GM21526 (cell line): ENCODE measurements around the gene FBXL7.

Experiments used
- ATAC-seq: cut with Tn5 transposase; IDR thresholded peaks from one replicate; pipeline ENCODE4 v1.9.1; 2021; ENCODE audit warnings: moderate library complexity; ENCODE audit not compliant: unreplicated experiment, low FRiP score

The FBXL7 gene

DNA sequence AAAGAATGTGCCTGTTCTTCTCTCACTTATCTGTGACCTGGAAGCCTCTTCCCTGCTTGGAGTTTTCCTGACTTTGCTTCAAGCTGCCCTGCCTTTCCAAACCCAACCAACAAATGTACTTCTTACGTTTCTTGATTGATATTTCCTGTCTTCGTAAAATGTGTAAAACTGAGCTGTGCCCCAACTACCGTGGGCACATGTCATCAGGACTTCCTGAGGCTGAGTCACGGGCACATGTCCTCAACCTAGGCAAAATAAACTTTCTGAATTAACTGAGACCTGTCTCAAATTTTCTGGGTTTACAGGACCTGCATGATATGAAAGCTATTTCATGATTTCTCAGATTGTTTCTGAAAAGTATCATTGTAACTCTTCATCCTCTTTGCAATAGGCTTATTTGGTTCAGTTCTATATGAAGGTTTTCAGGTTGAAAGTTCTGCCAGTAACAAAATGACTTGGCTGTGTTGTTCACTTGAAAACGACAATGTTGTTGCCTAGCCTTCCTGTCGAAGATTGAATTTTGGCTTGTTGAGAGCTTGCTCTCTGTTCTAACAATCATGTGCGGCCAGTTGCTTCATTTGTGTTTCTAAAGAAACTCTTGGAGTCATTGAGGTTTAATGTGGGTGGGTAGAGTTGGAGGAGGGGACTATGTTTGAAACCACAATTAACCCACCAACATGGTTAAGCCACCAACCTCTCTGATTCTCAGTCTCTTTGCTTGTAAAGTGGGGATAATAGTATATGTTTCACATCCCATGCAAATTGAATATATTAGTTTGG is 145.6 kb downstream of the FBXL7 start:
- ATAC-seq, result no peak

DNA sequence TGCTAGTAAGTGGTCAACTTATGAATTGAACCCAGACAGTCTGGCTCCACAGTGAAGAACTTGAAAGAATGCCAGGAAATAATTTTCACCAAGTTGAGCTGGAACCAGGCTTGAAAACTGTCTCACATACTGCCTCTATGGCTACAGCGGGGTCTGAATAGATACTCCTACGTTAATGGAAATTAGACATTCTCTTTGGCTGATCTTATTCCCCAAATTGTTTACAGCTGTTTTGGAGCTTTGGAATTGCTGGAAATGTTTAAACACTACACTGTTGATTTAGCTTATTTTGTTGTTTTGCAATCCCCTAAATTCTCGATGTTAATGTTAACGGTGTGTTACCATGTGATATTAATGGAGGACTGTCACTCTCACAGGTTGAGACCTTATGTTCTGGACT is 146.4 kb downstream of the FBXL7 start:
- no peak for ATAC-seq

DNA sequence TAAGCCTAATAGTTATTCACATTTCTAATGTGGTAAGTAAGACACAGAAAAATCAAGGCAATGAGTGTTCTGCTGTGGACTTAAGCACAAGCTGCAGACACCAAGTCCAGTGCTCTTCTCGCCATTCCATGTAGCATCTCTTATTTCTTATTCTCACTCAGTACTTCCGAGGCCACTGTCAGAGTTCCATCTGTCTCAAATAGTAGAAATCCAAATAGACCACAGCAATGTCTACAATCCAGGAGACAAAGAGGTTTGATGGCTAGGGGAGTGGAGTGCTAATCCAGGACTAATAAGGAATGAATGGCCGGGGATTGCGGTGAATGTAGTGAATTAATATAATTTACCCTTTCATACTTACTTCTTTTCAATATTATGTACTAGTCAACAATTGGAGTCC is 147.3 kb downstream of the FBXL7 start:
- no peak for ATAC-seq

DNA sequence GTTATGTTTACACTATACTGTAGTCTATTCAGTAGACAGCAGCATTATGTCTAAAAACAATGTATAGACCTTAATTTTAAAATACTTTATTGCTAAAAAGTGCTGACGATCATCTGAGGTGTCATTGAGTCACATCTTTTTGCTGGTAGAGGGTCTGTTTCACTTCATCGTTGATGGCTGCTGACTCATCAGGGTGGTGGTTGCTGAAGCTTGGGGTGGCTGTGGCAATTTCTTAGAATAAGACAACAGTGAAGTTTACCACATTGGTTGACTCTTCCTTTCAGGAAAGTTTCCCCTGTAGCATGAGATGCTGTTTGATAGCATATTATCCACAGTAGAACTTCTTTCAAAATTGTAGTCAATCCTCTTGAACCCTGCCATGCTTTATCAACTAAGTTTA is 150.3 kb downstream of the FBXL7 start:
- ATAC-seq, result no peak

DNA sequence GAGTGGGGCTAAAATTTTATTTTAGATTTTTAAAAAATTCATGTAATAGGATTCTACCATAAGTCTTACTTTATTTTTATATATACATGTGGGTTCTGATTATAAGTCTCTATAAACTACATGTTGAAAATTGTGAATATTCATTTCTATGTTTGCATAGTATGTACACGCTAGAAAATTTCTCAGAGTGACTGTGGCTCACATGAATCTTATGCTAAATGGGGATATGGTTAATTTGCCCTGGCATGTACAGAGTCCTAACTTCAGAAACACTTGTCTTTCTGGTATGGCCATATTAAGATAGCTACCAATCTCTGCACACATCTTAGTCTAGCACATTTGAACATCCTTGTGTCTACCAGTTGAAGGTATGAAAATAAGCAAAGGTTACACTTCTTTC is 154.8 kb downstream of the FBXL7 start:
- no peak for ATAC-seq

DNA sequence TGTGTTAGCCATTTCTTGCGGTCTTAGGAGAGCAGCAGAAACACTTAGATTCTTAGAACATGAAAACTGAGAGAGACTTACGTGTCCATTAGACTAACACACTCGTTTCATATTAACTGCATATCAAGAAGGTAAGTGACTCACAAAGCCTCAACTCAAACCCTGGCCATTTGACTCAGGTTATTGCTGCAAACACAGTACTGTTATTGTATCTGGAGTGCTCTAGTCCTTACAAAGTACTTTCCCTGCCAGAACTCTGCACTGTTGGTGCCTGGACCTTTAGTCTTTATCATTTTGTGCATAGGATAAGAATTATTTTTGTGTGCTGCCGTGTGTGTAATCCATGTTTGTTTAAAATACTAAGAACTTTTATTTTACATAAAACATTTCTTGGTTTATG is 155.7 kb downstream of the FBXL7 start:
- no peak for ATAC-seq

DNA sequence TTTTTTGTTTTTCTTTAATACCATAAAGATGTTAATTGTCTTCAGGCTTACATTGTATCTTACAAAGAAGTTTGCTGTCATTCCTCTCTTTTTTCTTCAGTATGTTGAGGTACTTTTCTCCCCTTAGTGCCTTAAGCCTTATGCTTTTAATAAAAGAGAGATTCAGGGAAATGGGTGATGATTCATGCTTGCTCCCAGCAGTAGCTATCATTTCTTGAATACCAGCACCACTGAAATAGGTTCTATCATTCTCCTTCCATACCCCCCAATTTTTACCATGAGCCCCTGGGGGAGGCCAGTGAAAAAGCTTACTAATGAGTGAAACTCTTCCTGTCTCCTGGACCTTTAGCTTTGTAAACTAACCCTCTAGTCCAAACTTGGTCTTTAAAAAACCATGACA is 165.0 kb downstream of the FBXL7 start:
- no peak for ATAC-seq

DNA sequence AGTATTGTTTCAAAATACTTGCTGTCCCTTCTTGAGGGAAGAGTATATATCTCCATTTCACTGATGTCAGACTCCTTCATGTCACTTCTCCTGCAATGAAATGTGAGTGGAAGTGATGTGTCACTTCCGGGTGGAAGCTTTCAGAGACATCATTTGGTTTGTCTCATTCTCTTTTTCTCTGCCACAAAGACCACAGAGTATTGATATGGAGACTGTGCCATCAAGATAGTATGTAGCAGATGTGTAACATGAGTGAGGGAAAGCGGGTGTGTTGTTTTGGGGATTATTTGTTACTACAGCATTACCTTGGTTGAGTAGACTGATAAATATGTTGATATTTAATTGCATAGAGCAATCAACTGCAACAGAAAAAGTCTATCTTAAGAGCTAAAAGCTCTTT is 169.8 kb downstream of the FBXL7 start:
- ATAC-seq, result no peak

DNA sequence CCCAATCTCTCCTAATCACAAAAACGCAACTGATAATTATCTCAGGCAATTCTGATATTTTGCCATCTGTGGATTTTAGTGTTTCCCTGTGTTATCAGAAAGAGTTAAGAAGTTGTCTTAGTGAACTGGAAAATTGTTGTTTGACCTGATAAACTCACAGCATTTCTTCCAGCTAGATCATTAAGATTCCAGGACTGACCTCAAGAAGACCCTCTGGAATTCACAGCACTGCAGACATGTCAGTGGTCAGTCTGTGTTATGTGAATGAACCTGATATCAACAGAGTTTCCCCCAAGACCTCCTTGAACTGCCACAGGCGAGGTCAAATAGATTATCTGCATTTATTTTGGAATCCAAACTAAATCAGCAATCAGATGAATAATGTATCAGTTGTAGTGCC is 174.7 kb downstream of the FBXL7 start:
- ATAC-seq, result no peak

DNA sequence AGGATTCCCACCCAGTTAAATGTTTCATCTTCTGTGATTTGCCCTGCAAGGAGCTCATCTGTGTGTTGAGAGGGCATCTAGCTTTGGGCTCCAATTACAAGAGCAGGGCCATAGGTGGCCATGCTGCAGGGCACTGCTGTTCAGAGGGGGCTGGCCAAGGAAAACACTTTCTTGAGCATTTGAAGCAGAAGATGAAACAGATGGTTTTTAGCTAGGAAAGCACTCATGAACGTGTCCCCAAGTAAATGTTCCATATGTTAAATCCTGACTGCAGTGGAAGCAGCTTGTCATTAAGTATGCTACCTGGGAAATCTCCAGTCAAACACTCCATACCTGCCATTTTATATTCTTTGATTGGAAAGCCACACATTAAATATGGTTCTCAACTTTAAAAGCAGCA is 176.6 kb downstream of the FBXL7 start:
- ATAC-seq, result no peak

DNA sequence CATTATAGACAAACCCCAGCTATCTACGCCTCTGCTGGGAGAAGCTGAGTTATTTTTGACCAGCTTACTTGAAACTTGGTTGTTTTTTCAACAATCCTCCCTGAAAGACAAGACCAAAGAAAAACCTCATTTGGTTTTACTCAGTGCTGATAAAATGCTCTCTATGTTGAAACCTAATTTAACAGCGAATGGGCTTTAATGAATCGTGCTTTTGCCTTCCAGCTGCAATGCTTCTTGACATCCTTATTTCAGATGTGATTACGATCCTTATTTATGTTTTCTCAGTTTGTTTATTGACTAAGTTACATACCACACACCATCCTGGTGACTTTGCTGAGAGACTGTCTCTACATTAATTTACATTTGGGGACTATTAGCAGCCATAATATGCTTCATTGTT is 179.2 kb downstream of the FBXL7 start:
- no peak for ATAC-seq

DNA sequence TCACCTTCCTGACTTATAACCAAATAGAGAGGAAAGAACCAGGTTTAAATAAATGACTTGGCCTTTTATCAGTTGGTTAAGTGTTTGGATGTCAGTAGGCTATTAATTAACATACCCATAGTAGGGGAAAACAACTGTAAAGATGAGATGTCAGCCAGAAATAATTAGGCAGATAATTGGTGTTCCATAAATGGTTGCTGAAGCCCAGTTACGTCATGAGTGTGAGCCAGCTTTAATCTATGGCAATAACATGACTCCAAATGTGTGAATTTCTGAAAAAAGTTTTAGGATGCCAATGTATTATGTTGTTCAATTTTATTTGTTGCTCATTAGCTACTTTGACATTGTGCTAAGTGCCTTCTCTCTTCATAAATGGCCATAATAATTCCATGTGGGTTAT is 180.5 kb downstream of the FBXL7 start:
- ATAC-seq, result no peak

DNA sequence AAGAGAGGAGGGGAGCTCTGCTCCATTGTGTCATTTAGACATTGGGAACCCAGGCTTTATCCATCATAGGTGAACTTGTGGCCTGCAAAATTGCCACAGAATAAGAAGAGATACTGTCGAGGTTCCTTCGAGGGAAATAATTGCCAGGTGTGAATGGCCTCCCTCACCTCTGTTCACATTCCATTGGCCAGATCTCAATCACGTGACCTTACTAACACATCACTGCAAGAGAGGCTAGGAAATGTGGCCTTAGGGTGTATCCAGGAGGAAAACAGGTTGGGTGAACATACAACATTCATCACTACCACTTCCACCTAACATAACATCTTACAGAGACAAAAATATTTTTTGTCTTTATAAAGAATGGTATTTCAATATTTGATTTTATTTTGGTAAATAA is 182.1 kb downstream of the FBXL7 start:
- no peak for ATAC-seq

DNA sequence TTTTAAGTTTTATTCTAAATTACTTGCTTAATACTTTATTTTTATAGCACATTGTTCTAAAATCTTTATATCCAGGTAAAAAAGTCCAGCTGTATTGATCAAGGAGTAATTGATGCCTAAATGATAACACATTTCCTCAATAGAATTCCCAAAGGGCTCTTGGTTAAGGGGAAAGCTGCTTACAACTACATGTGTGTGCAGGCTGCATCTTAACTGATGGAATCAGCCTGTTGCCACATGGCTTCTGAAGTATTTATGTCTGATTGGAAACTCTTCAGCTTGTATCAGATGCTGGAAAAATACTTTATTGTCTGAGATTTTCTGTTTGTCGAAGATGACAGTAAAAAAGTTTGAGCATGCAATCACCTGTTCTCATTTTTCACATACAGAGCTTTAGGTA is 182.6 kb downstream of the FBXL7 start:
- no peak for ATAC-seq

DNA sequence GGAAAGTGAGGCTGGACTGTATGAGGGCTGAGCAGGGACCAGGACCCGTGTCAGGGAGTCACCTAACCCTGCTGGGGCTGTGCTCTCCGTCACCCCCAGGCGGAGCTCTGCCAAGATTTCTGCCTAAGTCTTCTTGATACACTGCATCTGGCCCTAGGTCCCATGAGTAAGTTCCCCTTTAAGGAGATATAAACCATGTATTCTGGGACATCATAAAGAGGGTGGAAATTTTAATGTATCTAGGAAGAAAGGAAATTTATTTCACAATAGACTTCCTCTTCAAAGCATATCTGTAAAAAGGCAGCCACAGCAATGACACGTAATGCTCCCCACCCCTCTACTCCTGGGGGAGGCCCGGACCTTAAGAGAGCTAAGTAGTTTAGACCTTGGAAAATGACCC is 183.4 kb downstream of the FBXL7 start:
- ATAC-seq, result no peak

DNA sequence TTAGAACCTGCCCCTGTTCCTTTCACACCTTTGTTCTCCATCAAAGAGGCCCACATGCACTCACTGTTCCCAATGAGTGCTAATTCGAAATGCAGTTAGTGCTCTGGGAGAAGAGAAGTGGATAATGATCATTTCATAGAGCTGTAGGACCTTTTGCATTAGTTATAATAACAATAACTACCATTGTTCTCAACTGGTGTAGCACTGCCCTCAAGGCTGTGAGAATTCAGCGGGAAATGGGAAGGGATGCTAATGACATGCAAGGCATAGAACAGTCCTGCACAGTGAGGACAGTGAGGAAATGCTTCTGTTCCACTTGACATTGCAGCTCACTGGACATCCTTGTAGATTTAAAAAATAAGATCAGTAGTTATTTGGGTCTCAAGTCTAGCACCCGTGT is 187.4 kb downstream of the FBXL7 start:
- ATAC-seq, result no peak

DNA sequence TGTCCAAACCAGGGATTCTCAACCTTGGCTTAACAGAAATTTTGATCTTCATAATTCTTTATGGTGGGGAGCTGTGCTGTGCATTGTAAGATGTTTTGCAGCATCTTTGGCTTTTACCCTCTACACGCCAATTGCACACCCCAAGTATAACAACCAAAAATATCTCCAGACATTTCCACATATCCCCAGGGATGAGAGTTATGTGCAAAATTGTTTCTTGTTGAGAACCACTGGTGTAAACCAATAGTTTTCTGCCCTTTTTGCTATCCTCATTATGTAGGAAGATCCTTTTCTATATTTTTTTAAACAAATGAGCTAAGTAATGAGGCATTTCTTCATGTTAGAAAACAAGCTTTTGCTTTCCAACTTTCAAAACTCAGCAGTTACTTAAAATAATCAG is 189.9 kb downstream of the FBXL7 start:
- ATAC-seq, result no peak

DNA sequence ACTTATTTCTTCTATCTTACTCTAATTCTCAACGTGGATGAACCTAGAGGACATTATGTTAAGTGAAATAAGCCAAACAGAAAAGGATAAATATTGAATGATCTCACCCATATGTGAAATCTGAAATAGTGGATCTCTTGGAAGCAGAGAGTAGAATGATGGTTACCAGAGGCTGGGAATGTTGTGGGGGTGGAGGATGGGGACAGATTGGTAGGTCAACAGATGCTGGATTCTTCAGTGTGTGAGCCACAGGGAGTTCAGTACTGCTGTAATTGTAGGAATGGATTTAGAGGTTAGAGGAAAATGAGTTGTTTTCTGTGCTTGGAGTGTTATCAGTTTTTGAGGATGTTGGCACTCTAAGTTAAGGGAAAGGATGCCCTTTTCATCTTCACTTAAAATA is 190.6 kb downstream of the FBXL7 start:
- no peak for ATAC-seq

DNA sequence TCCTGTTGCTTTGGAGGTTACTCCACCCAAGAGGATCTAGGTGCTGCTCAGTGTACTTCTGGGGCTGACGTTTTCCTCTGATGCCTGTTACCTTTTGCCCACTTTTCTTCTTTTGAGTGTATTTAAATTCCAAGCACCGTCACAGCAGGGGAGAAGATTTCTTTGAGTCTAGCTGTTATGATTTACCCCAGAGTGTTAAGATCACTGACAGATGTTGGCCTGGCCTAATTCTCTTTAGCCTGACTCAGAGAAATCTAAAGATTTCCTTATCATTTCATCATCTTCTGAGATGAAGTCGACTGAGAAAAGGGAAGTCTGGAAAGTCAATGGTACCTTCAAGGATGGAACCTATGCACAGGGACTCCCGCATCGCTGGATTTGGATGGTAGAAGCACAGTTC is 191.5 kb downstream of the FBXL7 start:
- ATAC-seq, result no peak

DNA sequence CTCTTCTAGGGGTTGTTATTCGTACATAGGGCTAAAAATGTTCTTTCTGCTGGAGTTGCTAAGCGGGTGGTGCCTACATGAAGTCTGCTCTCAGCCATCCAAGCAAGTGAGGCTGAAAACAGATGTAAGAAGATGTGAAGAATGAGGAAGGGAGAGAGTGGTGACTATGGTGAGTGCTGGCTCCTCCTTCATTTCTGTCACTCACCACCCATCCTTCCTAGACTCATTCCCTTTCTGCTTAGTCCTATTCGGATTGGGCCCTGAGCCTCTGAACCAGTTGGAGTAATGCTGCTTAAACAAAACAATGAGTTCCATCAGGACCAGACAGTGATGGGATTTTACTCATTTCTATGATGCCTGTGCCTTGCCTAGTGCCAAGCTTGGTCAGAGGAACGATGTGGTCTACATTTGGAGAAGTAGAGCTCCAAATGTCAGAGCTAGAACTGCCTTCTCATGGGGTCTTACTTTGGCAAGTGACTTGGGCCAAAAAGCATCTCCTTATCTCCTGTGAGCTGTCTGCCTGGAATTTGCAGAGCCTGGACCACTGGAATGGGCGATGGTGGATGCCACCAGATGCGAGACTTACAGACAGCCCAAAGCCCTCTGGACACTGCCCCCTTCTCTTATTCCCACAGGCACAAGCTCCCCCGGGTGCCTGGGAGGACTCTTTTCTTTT is 192.9 kb downstream of the FBXL7 start:
- ATAC-seq, result no peak

DNA sequence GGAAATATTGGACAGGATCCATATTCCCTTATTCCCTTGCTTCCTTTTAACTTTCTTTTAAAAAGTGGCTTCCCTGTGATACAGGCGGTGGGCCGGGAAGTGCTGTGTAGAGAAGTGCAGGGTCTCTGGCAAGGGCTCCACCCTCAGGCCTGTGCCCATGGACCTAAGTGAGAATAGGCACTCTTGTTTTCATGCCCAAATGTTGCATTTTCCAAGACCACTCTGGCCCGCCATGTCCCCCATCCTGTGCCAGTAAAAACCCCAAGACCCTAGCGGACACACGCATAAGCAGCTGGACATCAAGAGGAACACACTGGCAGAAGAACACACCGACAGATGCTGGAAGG is 193.4 kb downstream of the FBXL7 start:
- no peak for ATAC-seq

DNA sequence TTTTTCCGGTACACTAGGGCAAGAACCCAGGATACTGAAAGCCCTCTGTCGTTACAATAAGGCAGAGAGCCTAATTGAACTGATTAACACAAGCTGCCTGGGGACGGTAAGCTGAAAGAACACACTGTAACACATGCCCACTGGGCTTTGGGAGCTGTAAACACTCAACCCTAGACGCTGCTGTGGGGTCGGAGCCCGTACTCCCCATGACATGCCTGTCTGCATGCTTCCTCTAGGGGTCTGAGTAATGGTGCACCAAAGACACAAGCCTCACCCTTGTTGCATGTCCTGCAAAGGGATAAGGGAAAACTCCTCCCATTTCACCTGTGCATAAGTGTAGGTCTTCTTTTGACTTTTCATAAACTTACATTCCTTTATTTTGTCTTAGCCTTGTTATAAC is 194.0 kb downstream of the FBXL7 start:
- no peak for ATAC-seq
